Measurements from ENCODE around the gene KCNJ5.

- TF ChIP-seq CTCF (IDR thresholded peaks at IDR 0.05) (no peak), EZH2 (IDR thresholded peaks at IDR 0.05) (no peak), EZH2phosphoT487 (IDR thresholded peaks at IDR 0.05) (no peak)
These were observed 800 bp downstream of the KCNJ5 start for GRCh38 chr11:128891913-128892398.
